Neural cell (in vitro differentiated cells): Measurements from ENCODE around the gene ELP5. TPM values are rescaled to one million over a fixed set of nuclear protein-coding genes. Genes with fewer than 3 reads are reported as not detected.

ENCODE experiments used
- H2AFZ ChIP-seq: fragments of 200-600, 300-800 bp; sonication (generic), shearing (Covaris generic); 2 replicates; pipeline ENCODE4 v1.6.0; 2014; ENCODE audit warnings: low read depth, mild to moderate bottlenecking, antibody characterized with exemption, low read length, moderate library complexity
- H3F3A ChIP-seq: fragments of 200-600 bp; shearing (Covaris generic); 2 replicates; pipeline ENCODE4 v1.6.1; 2016; ENCODE audit warnings: mild to moderate bottlenecking, moderate library complexity, mixed read lengths, antibody characterized with exemption, low read length; ENCODE audit not compliant: insufficient read depth, poor library complexity, severe bottlenecking
- H3K27ac ChIP-seq: fragments of 200-600, 300-800 bp; sonication (generic), shearing (Covaris generic); 2 replicates; pipeline ENCODE4 v1.5.1; 2014; ENCODE audit warnings: mild to moderate bottlenecking, low read length, moderate library complexity
- H3K27me3 ChIP-seq: fragments of 300-800, 200-600 bp; sonication (generic), shearing (Covaris generic); 2 replicates; pipeline ENCODE4 v1.6.0; 2014; ENCODE audit warnings: mild to moderate bottlenecking, low read depth, low read length, moderate library complexity; ENCODE audit not compliant: insufficient read depth
- H3K36me3 ChIP-seq: fragments of 300-800, 200-600 bp; sonication (generic), shearing (Covaris generic); 2 replicates; pipeline ENCODE4 v1.5.1; 2014; ENCODE audit warnings: mild to moderate bottlenecking, antibody characterized with exemption, low read length, moderate library complexity; ENCODE audit not compliant: insufficient read depth
- H3K4me2 ChIP-seq: fragments of 300-800, 200-600 bp; sonication (generic), shearing (Covaris generic); 2 replicates; pipeline ENCODE4 v1.6.0; 2014; ENCODE audit warnings: mild to moderate bottlenecking, low read length
- H3K4me3 ChIP-seq: fragments of 300-800, 200-600 bp; sonication (generic), shearing (Covaris generic); 2 replicates; pipeline ENCODE4 v1.5.1; 2014; ENCODE audit warnings: mild to moderate bottlenecking, low read length, moderate library complexity
- H3K79me2 ChIP-seq: fragments of 200-600 bp; shearing (Covaris generic); replicated peaks from 2 replicates; pipeline ENCODE4 v1.6.0; 2014; ENCODE audit warnings: mild to moderate bottlenecking, low read length, moderate library complexity; ENCODE audit not compliant: insufficient read depth
- H3K9ac ChIP-seq: fragments of 300-800, 200-600 bp; sonication (generic), shearing (Covaris generic); 2 replicates; pipeline ENCODE4 v1.6.1; 2016; ENCODE audit warnings: mild to moderate bottlenecking, low read length, mixed read lengths
- H3K9me2 ChIP-seq: fragments of 200-600 bp; shearing (Covaris generic); 2 replicates; pipeline ENCODE4 v1.6.1; 2016; ENCODE audit warnings: mild to moderate bottlenecking, low read length, mixed read lengths; ENCODE audit not compliant: insufficient read depth
- H3K9me3 ChIP-seq: fragments of 200-600, 300-800 bp; sonication (generic), shearing (Covaris generic); 2 replicates; pipeline ENCODE4 v1.6.1; 2016; ENCODE audit warnings: mild to moderate bottlenecking, mixed run types, low read length, moderate library complexity, mixed read lengths
- H4K20me1 ChIP-seq: fragments of 200-600 bp; shearing (Covaris generic); 2 replicates; pipeline ENCODE4 v1.6.1; 2016; ENCODE audit warnings: mild to moderate bottlenecking, mixed run types; ENCODE audit not compliant: insufficient read depth
- CTCF ChIP-seq: fragments of 450-650 bp; IDR thresholded peaks from 2 replicates; pipeline ENCODE4 v1.5.1; 2014; ENCODE audit warnings: antibody characterized with exemption, mild to moderate bottlenecking, moderate library complexity; ENCODE audit not compliant: poor library complexity, severe bottlenecking
- EP300 ChIP-seq: fragments of 450-650 bp; conservative IDR thresholded peaks from 2 replicates; pipeline ENCODE4 v1.6.1; 2014; ENCODE audit warnings: antibody characterized with exemption, mild to moderate bottlenecking, moderate library complexity; ENCODE audit not compliant: poor library complexity, severe bottlenecking
- EZH2 ChIP-seq: fragments of 200-600, 300-800 bp; shearing (Covaris generic), sonication (generic); IDR thresholded peaks from 2 replicates; pipeline ENCODE4 v1.6.1; 2014; ENCODE audit warnings: antibody characterized with exemption, low read length, borderline replicate concordance, mild to moderate bottlenecking; ENCODE audit not compliant: insufficient read depth, poor library complexity, severe bottlenecking
- MXI1 ChIP-seq: fragments of 450-650 bp; conservative IDR thresholded peaks from 2 replicates; pipeline ENCODE4 v1.6.1; 2014; ENCODE audit warnings: antibody characterized with exemption, mild to moderate bottlenecking; ENCODE audit not compliant: poor library complexity, severe bottlenecking
- POLR2AphosphoS5 ChIP-seq: IDR thresholded peaks from 2 replicates; pipeline ENCODE4 v1.6.1; 2012
- RAD21 ChIP-seq: fragments of 450-650 bp; conservative IDR thresholded peaks from 2 replicates; pipeline ENCODE4 v1.6.1; 2014; ENCODE audit warnings: antibody characterized with exemption, mild to moderate bottlenecking, moderate library complexity
- REST ChIP-seq: IDR thresholded peaks from 2 replicates; pipeline ENCODE4 v1.6.1; 2012; ENCODE audit warnings: borderline replicate concordance
- SMC3 ChIP-seq: fragments of 450-650 bp; conservative IDR thresholded peaks from 2 replicates; pipeline ENCODE4 v1.6.1; 2014; ENCODE audit warnings: antibody characterized with exemption, mild to moderate bottlenecking, moderate library complexity; ENCODE audit not compliant: poor library complexity
- TAF1 ChIP-seq: IDR thresholded peaks from 2 replicates; pipeline ENCODE4 v1.6.1; 2012; ENCODE audit warnings: low read depth
- polyA plus RNA-seq: library from polyadenylated mRNA; depleted of rRNA; stranded (reverse); fragments of >200 nt; gene quantifications from 2 replicates; pipeline ENCODE4 v1.2.3, GENCODE V29; 2014

Gene ELP5
- polyA plus RNA-seq, 1 donor from 2014 or later = 82.7 TPM

- no peaks in the 10 kb centered on the region for H3K9me3 ChIP-seq
- no peak overlapping the region for H2AFZ ChIP-seq
- no peaks in the 10 kb centered on the region for H3K9me2 ChIP-seq
- no peaks in the 10 kb centered on the region for H3F3A ChIP-seq
- H3K27ac ChIP-seq = no peak overlapping the region
- H4K20me1 ChIP-seq = no peaks in the 10 kb centered on the region
- H3K79me2 ChIP-seq = no peaks in the 10 kb centered on the region
- H3K27me3 ChIP-seq = peaks cover 49% of the 10 kb centered on the region
- H3K4me3 ChIP-seq = peak overlapping the region; percentile 66
- H3K4me2 ChIP-seq = no peak overlapping the region
- TF ChIP-seq POLR2AphosphoS5 = no peak
- TF ChIP-seq RAD21 = no peak
- TF ChIP-seq MXI1 = no peak
- TF ChIP-seq TAF1 = no peak
- no peak for TF ChIP-seq CTCF
- TF ChIP-seq EP300 = no peak
- no peak for TF ChIP-seq REST
- no peak for TF ChIP-seq EZH2
- no peak for TF ChIP-seq SMC3
- H3K9ac ChIP-seq = no peak overlapping the region
- no peaks in the 10 kb centered on the region for H3K36me3 ChIP-seq
These were observed 42.0 kb downstream of the ELP5 start for GRCh38 chr17:7293816-7294613.

- peak; percentile 32 for TF ChIP-seq MXI1
- TF ChIP-seq CTCF = no peak
- peaks cover 49% of the 10 kb centered on the region for H3K27me3 ChIP-seq
- H3K36me3 ChIP-seq = no peaks in the 10 kb centered on the region
- no peak within 1 kb of the TSS for H3K4me2 ChIP-seq
- no peaks in the 10 kb centered on the region for H4K20me1 ChIP-seq
- no peak within 1 kb of the TSS for H3K9ac ChIP-seq
- H3K9me2 ChIP-seq = no peaks in the 10 kb centered on the region
- no peaks in the 10 kb centered on the region for H3K9me3 ChIP-seq
- no peak within 1 kb of the TSS for H2AFZ ChIP-seq
- no peaks in the 10 kb centered on the region for H3K79me2 ChIP-seq
- no peak within 1 kb of the TSS for H3K27ac ChIP-seq
- H3K4me3 ChIP-seq = peak within 1 kb of the TSS; percentile 66
- H3F3A ChIP-seq = no peaks in the 10 kb centered on the region
These were observed 42.7 kb downstream of the ELP5 start, which contains the start of gene YBX2 for GRCh38 chr17:7294614-7295153. TSS of gene YBX2 (minus strand) at chr17:7294639. CDS start at chr17:7294500, 139 bp downstream.
